GM12874 (cell line): ENCODE results near the gene TRUB2.
A peak's percentile ranks its signal among the peaks of the same experiment; 100 is the strongest.

Experiments used
- TF ChIP-seq, protein P1 (sequence below): IDR thresholded peaks from 2 replicates; pipeline ENCODE4 v1.5.1; 2011; ENCODE audit warnings: low read depth, mild to moderate bottlenecking, control low read depth, low read length, moderate library complexity; ENCODE audit not compliant: insufficient read depth

Gene TRUB2

DNA sequence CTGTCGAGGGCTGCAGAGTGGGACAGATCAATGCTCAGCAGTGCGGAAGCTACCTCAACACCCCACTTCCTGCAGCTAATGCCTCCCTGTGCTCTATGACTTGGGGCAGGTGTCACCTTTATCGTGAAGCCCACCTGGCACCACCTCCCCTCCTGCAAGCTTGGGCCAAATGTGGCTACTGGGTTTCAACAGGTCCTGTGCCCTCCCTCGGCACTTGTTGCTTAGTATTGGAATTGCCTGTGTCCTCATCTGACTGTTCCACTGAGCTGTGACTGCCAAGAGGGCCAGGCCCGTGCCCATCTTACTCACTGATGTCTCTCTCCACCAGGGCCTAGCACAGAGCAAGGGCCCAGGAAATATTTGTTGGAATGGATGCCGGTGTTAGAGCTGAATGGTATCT lies 27.5 kb upstream of the TRUB2 start:
- TF ChIP-seq, protein P1, sequence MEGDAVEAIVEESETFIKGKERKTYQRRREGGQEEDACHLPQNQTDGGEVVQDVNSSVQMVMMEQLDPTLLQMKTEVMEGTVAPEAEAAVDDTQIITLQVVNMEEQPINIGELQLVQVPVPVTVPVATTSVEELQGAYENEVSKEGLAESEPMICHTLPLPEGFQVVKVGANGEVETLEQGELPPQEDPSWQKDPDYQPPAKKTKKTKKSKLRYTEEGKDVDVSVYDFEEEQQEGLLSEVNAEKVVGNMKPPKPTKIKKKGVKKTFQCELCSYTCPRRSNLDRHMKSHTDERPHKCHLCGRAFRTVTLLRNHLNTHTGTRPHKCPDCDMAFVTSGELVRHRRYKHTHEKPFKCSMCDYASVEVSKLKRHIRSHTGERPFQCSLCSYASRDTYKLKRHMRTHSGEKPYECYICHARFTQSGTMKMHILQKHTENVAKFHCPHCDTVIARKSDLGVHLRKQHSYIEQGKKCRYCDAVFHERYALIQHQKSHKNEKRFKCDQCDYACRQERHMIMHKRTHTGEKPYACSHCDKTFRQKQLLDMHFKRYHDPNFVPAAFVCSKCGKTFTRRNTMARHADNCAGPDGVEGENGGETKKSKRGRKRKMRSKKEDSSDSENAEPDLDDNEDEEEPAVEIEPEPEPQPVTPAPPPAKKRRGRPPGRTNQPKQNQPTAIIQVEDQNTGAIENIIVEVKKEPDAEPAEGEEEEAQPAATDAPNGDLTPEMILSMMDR: no peak

DNA sequence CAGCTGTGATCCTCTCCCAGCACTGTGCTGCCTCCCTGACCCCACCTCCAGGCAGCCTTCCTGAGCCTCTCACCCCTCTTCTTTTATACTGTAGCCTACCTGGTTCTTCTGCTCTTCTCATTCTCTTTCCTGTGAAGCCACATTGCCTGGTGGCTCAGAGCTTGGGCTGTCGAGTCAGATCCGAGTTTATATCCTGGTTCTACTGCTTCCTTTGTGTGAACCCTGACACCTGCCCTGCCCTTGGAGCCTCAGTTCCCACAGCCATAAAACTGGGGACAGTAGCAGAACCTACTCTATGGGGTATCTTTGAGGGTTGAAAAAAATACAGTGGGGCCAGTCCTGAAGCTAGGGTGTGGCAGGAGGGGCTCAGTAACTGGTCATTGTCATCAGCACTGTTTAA lies 26.9 kb upstream of the TRUB2 start:
- TF ChIP-seq, protein P1: no peak

DNA sequence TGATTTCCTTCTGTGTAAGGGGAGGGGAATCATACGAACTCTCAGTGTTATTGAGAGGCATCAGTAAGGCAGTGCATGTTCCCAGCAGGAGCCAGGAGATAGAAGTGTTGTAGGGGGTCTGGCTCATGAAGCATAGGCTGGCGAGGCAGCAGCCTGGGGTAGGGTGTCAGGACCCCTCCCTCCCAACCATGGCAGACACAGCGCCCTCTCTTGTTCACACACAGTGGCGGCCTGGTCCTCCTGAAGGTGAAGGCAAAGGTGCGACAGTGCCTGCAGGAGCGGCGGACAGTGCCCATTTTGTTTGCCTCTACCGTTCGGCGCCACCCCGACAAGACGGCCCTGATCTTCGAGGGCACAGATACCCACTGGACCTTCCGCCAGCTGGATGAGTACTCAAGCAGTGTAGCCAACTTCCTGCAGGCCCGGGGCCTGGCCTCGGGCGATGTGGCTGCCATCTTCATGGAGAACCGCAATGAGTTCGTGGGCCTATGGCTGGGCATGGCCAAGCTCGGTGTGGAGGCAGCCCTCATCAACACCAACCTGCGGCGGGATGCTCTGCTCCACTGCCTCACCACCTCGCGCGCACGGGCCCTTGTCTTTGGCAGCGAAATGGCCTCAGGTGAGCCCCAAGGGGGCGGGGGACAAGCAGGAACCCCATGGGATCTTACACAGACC lies 22.8 kb upstream of the TRUB2 start:
- TF ChIP-seq, protein P1: no peak

DNA sequence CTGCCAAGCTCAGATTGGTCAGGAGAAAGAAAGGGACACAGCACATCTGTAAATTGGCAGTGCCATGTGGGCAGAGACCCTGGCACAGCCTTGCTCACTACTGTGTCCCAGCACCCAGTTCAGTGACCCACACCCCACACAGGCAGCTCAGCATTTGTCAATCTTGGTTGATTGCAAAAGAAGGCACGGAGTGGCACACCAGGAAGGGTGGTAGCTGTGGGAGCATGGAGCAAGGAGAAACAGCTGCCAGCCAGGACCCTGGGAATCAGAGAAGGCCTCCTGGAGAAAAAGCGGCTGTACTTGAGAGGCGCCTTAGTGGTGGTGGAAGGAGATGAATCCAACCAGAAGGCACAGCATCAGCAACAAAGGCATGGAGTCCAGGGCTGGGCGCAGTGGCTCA lies 21.6 kb upstream of the TRUB2 start:
- TF ChIP-seq, protein P1: no peak

DNA sequence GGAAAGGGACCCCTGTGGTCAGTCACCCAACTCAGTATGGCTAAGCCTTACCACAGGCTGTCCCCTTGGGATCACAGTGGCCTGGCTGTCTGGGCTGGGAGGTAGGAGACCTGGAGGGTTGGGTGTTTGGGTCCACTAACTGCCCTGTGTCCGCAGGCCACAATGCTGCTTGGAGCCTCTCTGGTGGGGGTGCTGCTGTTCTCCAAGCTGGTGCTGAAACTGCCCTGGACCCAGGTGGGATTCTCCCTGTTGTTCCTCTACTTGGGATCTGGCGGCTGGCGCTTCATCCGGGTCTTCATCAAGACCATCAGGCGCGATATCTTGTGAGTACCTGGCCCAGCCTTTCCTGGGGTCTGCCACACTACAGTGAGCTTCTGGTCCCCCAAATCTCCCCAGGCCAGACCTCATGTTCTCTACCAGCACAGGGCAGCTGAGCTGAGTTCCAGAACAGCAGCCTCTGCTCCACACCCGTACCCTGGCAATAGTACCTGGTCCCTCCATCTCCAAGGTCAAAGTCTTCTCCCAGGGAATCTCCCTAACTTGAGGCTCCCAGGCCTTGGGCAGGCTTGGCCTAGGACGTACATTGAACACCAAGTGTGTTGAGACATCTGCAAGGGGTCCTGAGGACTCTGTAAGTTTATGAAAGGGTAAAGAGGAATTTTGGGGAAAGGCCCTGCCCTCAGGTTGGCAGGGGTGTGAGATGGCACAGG lies 20.9 kb upstream of the TRUB2 start:
- TF ChIP-seq, protein P1: no peak

DNA sequence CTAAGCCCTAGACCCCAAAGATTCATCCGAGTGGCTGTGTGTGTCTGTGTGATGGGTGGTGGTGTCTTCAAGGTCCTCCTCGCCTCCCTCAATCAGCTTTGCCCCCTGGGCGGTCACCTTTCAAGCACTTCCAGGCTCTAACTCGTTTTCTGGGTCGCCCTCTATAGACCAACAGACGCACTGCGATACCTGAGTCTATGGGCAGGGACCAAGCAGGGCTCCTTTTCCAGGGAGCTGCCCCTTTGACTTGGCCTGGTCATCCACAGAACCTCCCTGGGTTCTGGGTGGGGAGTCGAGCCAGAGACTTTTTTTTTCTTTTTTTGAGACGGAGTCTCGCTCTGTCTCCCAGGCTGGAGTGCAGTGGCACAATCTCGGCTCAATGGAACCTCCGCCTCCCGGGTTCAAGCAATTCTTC lies 19.2 kb upstream of the TRUB2 start:
- TF ChIP-seq, protein P1: peak; percentile 69

DNA sequence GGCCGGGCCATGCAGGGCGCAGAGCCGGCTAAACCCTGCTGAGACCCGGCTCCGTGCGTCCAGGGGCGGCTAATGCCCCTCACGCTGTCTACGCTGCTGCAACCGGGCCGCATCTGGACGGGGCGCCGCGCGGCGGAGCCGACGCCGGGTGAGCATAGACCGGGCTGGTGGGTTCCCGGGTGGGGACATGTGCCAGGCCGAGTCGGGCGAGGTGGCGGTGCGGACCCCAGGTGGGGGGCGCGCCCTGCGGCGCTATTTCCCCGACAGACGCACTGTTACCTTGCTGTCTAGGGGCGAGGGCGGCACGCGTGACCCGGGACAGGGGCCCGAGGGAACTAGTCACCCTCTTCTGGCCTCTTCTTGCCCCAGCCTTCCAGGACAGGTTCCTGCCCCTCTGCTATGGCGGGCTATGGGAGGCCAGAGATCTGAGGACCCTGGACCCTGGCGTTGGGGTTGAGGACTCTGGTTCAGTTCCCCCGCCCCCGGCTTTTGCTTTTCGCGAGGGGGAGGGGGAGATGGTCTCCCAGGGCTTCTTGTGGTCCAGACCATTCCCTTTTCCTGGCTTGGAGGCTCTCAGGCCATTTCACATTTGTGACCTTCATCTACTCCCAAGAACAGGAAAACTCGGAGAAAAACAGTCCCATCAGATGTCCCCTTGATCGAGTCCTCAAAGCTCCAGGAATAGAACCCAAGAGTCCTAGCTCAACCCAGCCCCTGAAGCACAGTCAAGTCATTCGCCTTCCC lies 18.6 kb upstream of the TRUB2 start:
- TF ChIP-seq, protein P1: no peak
